GM20000 (cell line): Measurements from ENCODE around the gene JMJD1C.

Source experiments
- DNase-seq: peaks from one replicate; pipeline ENCODE4 v3.0.0; 2012; ENCODE audit warnings: low spot score
- CTCF ChIP-seq: IDR thresholded peaks from 2 replicates; pipeline ENCODE4 v1.5.1; 2012; ENCODE audit warnings: mild to moderate bottlenecking, control low read depth; ENCODE audit errors: extremely low read depth, missing control alignments

JMJD1C gene

GRCh38 chr10:63375859-63376258, 89.9 kb downstream of the JMJD1C start:
- no peak for DNase-seq
- TF ChIP-seq CTCF = no peak

DNA sequence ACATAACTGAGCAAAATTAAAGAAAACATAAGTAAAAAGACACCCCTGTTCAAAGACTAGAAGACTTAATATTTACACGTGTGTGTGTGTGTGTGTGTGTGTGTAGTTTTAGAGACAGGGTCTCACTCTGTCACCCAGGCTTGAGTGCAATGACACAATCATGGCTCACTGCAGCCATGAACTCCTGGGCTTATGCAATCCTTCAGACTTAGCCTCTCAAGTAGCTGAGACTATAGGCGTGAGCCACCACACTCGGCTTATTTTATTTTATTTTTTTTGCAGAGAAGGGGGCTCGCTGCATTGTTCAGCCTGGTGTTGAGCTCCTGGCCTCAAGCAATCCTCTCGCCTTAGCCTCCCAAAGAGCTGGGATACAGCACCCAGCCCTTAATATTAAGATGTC, 90.3 kb downstream of the JMJD1C start:
- no peak for TF ChIP-seq CTCF
- no peak for DNase-seq

- DNase-seq = no peak
- TF ChIP-seq CTCF = no peak
Observed at GRCh38 chr10:63374991-63375390, 90.8 kb downstream of the JMJD1C start.

DNA sequence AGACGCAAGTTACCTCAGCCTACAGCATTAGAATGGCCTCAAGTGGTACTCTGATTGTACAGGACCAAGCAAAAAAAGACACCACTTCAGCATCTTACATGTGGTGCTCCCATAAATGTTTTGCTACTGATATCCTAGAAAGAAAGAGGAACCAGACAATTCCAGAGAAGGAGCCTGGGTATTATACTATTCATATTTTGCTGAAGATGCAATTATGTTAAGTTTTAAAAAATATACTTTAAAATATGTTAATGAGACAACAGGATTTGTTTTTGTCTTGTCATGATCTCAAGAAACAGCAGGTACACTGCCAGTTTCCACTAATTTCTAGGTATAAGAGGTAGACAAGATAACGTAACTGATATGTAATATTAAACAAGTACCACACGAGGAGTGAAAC, 92.6 kb downstream of the JMJD1C start:
- no peak for DNase-seq
- TF ChIP-seq CTCF = no peak

DNA sequence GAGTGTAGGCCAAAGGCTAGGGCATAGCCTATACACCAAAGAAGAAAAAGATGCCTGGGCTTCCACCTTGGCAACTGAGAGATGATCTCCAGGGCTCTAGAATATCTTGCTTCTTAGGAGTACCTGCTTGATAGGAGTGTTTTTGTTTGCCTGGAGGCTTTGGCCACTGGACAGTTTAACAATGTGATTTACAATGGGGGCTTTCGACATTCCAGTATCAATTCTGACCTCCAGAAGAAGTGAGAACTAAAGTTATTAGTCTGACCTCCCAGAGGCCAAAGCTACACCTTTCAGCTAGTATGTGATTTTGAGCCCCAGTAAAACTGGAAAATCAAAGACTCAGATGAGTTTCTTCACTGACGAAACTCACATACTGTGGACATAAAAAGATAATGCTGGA, 96.1 kb downstream of the JMJD1C start:
- TF ChIP-seq CTCF = no peak
- no peak for DNase-seq

- no peak for DNase-seq
- TF ChIP-seq CTCF = no peak
Observed at GRCh38 chr10:63368365-63368764, 97.4 kb downstream of the JMJD1C start.

- TF ChIP-seq CTCF = no peak
Observed at GRCh38 chr10:63366933-63367332, 98.8 kb downstream of the JMJD1C start.

More at GRCh38 chr10:63366933-63367332, 98.8 kb downstream of the JMJD1C start:
- DNase-seq = no peak
